ENCODE data around the gene EDDM3A. TPM values are rescaled to one million over a fixed set of nuclear protein-coding genes. Genes with fewer than 3 reads are reported as not detected.

Gene EDDM3A
- total RNA-seq, 1 experiment from 2014 or later, result not detected

DNA sequence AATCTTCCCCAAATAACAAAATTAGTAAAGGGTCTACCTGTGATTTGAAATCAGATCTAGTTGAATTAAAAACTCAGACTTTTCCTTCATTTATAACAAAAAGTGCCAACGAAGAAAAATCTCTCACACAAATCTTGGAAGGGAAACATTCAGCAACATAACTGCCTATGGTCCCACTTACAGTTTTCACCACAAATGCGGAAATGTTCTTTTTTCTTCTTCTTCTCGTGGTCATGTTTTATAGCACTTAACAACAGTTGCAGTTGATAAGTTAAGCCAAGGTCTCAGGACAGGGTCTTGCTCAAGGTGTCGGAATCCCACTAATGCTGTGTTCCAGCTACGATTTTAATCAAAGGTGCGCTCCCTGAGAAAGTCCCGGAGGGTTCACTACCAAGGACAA is 45.5 kb downstream of the EDDM3A start:
- CTCF ChIA-PET, result no interaction called here
- TF ChIP-seq, protein P1, sequence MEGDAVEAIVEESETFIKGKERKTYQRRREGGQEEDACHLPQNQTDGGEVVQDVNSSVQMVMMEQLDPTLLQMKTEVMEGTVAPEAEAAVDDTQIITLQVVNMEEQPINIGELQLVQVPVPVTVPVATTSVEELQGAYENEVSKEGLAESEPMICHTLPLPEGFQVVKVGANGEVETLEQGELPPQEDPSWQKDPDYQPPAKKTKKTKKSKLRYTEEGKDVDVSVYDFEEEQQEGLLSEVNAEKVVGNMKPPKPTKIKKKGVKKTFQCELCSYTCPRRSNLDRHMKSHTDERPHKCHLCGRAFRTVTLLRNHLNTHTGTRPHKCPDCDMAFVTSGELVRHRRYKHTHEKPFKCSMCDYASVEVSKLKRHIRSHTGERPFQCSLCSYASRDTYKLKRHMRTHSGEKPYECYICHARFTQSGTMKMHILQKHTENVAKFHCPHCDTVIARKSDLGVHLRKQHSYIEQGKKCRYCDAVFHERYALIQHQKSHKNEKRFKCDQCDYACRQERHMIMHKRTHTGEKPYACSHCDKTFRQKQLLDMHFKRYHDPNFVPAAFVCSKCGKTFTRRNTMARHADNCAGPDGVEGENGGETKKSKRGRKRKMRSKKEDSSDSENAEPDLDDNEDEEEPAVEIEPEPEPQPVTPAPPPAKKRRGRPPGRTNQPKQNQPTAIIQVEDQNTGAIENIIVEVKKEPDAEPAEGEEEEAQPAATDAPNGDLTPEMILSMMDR (IDR thresholded peaks at IDR 0.05; ENCODE audit: unreplicated experiment), result no peak
- intact Hi-C loops (cut with micrococcal nuclease; ENCODE audit: unreplicated experiment), result no loop called here
- Mint-ChIP-seq H3K4me1 (ENCODE audit: low read depth, unreplicated experiment) (peaks cover 9% of the 10 kb centered on the region), H3K9me3 (ENCODE audit: low read depth, unreplicated experiment) (no peaks in the 10 kb centered on the region), H3K36me3 (ENCODE audit: insufficient read depth, unreplicated experiment) (peaks cover 5% of the 10 kb centered on the region), H3K27me3 (ENCODE audit: unreplicated experiment) (no peaks in the 10 kb centered on the region), H3K4me3 (ENCODE audit: low read depth, unreplicated experiment) (no peak overlapping the region), H3K27ac (ENCODE audit: unreplicated experiment) (no peak overlapping the region)
- no TSS peak for BruUV-seq (replicated peaks)
- DNase-seq, result no peak

DNA sequence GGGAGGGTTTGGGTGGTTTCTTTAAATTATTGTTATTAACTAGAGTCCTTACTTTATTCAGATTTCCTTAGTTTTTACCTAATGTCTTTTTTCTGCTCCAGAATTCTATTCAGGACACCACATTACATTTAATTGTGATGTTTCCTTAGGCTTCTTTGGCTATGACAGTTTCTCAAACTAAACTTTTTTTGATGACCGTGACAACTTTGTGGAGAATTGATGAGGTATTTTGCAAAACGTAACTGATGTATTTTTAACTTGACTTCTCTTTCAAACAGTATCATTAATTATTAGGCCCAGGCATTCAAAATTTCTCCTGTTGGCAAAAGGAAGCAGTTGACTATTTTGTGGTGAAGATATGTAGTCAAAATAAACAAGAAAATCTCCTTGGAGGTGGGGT is 45.9 kb downstream of the EDDM3A start:
- H3K9me3 Mint-ChIP-seq (ENCODE audit: low read depth, unreplicated experiment), result no peaks in the 10 kb centered on the region
- peaks cover 5% of the 10 kb centered on the region for H3K36me3 Mint-ChIP-seq (ENCODE audit: insufficient read depth, unreplicated experiment)
- H3K4me1 Mint-ChIP-seq (ENCODE audit: low read depth, unreplicated experiment), result peaks cover 9% of the 10 kb centered on the region
- H3K4me3 Mint-ChIP-seq (ENCODE audit: low read depth, unreplicated experiment), result no peak overlapping the region
- intact Hi-C loops (cut with micrococcal nuclease; ENCODE audit: unreplicated experiment), result no loop called here
- no peaks in the 10 kb centered on the region for H3K27me3 Mint-ChIP-seq (ENCODE audit: unreplicated experiment)
- BruUV-seq (replicated peaks), result no TSS peak
- TF ChIP-seq, protein P1 (IDR thresholded peaks at IDR 0.05; ENCODE audit: unreplicated experiment), result no peak
- no peak for DNase-seq
- no peak overlapping the region for H3K27ac Mint-ChIP-seq (ENCODE audit: unreplicated experiment)
- CTCF ChIA-PET, result no interaction called here

DNA sequence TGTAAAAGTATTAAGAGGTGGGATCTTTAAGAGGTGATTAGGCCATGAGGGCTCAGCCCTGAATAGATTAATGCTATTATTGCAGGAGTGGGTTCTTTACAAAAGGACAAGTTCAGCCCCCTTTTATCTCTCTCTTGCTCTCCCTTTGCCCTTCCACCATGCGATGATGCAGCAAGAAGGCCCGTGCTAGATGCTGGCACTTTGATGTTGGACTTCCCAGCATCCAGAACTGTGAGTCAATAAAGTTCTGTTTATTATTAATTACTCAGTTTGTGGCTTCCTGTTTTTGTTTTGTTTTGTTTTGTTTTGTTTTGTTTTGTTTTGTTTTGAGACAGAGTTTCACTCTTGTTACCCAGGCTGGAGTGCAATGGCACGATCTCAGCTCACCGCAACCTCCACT is 46.9 kb downstream of the EDDM3A start:
- peaks cover 9% of the 10 kb centered on the region for H3K4me1 Mint-ChIP-seq (ENCODE audit: low read depth, unreplicated experiment)
- BruUV-seq (replicated peaks), result no TSS peak
- CTCF ChIA-PET, result no interaction called here
- intact Hi-C loops (cut with micrococcal nuclease; ENCODE audit: unreplicated experiment), result no loop called here
- H3K27me3 Mint-ChIP-seq (ENCODE audit: unreplicated experiment), result no peaks in the 10 kb centered on the region
- peaks cover 5% of the 10 kb centered on the region for H3K36me3 Mint-ChIP-seq (ENCODE audit: insufficient read depth, unreplicated experiment)
- H3K4me3 Mint-ChIP-seq (ENCODE audit: low read depth, unreplicated experiment), result no peak overlapping the region
- no peaks in the 10 kb centered on the region for H3K9me3 Mint-ChIP-seq (ENCODE audit: low read depth, unreplicated experiment)
- DNase-seq, result no peak
- H3K27ac Mint-ChIP-seq (ENCODE audit: unreplicated experiment), result no peak overlapping the region
- TF ChIP-seq, protein P1 (IDR thresholded peaks at IDR 0.05; ENCODE audit: unreplicated experiment), result no peak

DNA sequence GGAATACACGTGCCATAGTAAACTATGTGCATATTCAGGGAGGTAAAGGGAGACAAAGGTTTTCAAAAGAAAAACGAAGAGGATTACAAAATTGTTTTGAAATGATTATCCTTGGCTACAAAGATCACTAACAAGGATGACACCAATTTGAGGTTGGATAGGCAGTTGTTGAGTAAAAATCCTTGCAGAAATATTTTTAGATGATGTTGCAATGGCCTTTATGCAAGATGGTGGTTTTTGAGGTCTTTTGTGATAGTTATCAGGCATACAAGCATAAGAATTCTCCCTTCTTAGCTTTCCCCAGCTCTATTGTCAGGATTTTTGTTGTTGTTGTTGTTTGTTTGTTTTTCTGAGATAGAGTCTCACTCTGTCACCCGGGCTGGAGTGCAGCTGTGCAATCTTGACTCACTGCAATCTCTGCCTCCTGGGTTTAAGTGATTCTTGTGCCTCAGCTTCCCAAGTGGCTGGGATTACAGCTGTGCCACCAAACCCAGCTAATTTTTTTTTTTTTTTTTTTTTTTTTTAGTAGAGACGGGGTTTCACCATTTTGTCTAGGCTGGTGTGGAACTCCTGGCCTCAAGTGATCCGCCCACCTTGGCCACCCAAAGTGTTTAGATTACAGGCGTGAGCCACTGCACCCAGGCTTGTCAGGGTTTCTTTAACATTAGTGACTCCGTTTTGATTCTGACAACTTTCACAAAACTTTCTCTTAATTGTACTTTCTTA is 49.1 kb downstream of the EDDM3A start:
- Mint-ChIP-seq H3K27me3 (ENCODE audit: unreplicated experiment) (no peaks in the 10 kb centered on the region), H3K4me3 (ENCODE audit: low read depth, unreplicated experiment) (no peak overlapping the region), H3K4me1 (ENCODE audit: low read depth, unreplicated experiment) (peaks cover 19% of the 10 kb centered on the region), H3K36me3 (ENCODE audit: insufficient read depth, unreplicated experiment) (peaks cover 5% of the 10 kb centered on the region), H3K27ac (ENCODE audit: unreplicated experiment) (no peak overlapping the region), H3K9me3 (ENCODE audit: low read depth, unreplicated experiment) (no peaks in the 10 kb centered on the region)
- no TSS peak for BruUV-seq (replicated peaks)
- TF ChIP-seq, protein P1 (IDR thresholded peaks at IDR 0.05; ENCODE audit: unreplicated experiment), result no peak
- intact Hi-C loops (cut with micrococcal nuclease; ENCODE audit: unreplicated experiment), result no loop called here
- no peak for DNase-seq
- CTCF ChIA-PET, result no interaction called here

All from Calu3 (cell line).